Endothelial cell of umbilical vein (primary cell): ENCODE data around the gene TMED8. TPM values are rescaled to one million over a fixed set of nuclear protein-coding genes. Genes with fewer than 3 reads are reported as not detected.

ENCODE experiments used
- BruUV-seq: library from RNA; stranded (reverse); fragments of 400-500 nt; replicated peaks from 2 replicates; lab custom pipeline; 2021; lab: Mats Ljungman, UMichigan
- CTCF ChIA-PET: fragments of 300-600, 350-600 bp; sonication (Branson Sonifier 250); formaldehyde crosslinking; loops from one replicate; lab custom pipeline; 2021; ENCODE audit warnings: antibody characterized with exemption, inconsistent platforms; lab: Charles Lee
- POLR2A ChIA-PET: fragments of 300-600, 350-600 bp; sonication (Branson Sonifier 250); formaldehyde crosslinking; loops from one replicate; lab custom pipeline; 2021; ENCODE audit warnings: antibody characterized with exemption, inconsistent platforms; lab: Charles Lee
- DNase-seq: peaks from one replicate; pipeline ENCODE4 v3.0.0-alpha.2; 2011; ENCODE audit warnings: low read depth, low spot score
- FAIRE-seq: peaks from 2 replicates; lab custom pipeline; 2011; peaks lifted over from hg19 to GRCh38; lab: Jason Lieb, UNC
- H2AFZ ChIP-seq: 2 replicates; pipeline ENCODE4 v1.6.0; 2012; ENCODE audit warnings: low read depth, low read length, control low read depth, inconsistent platforms
- H3K27ac ChIP-seq: 2 replicates; pipeline ENCODE4 v1.5.1; 2011; ENCODE audit warnings: low read depth, mild to moderate bottlenecking, control low read depth, low read length, moderate library complexity; ENCODE audit not compliant: insufficient read depth
- H3K27me3 ChIP-seq, 2 experiments: 2 replicates each; pipeline versions ENCODE4 v1.6.0 to v1.6.1; 2011; ENCODE audit warnings: low read length in 2 of 2, mixed read lengths in 1 of 2; ENCODE audit not compliant: control insufficient read depth in 2 of 2, insufficient read depth in 2 of 2
- H3K36me3 ChIP-seq, 2 experiments: 2 replicates in 1 of 2; 3 replicates in 1 of 2; pipeline ENCODE4 v1.5.1; 2011; ENCODE audit warnings: low read length in 2 of 2, mild to moderate bottlenecking in 1 of 2, moderate library complexity in 1 of 2; ENCODE audit not compliant: control insufficient read depth in 2 of 2, insufficient read depth in 2 of 2; ENCODE audit errors: extremely low read depth in 1 of 2
- H3K4me1 ChIP-seq: 3 replicates; pipeline ENCODE4 v1.5.1; 2011; ENCODE audit warnings: mild to moderate bottlenecking, low read length; ENCODE audit not compliant: control insufficient read depth, insufficient read depth; ENCODE audit errors: extremely low read depth
- H3K4me2 ChIP-seq: 2 replicates; pipeline ENCODE4 v1.6.1; 2011; ENCODE audit warnings: low read length, control low read depth, mixed read lengths; ENCODE audit not compliant: insufficient read depth
- H3K4me3 ChIP-seq, 3 experiments: fragments of 200-600 bp in 1 of 3; sonication (generic), shearing (Covaris generic) in 1 of 3; replicated peaks in 1 of 3; 2 replicates each; pipeline ENCODE4 v1.5.1; 2011 to 2016; ENCODE audit warnings: control low read depth in 3 of 3, low read length in 3 of 3, mild to moderate bottlenecking in 2 of 3, inconsistent platforms in 1 of 3, low read depth in 1 of 3, moderate library complexity in 1 of 3; ENCODE audit not compliant: insufficient read depth in 1 of 3
- H3K79me2 ChIP-seq: 2 replicates; pipeline ENCODE4 v1.6.0; 2012; ENCODE audit warnings: low read length, inconsistent platforms; ENCODE audit not compliant: control insufficient read depth, insufficient read depth
- H3K9ac ChIP-seq: replicated peaks from 2 replicates; pipeline ENCODE3; 2011; ENCODE audit warnings: low read length, control low read depth; ENCODE audit not compliant: insufficient read depth; ENCODE audit errors: extremely low read depth
- H3K9me1 ChIP-seq: replicated peaks from 3 replicates; pipeline ENCODE4 v1.6.0; 2011; ENCODE audit warnings: mild to moderate bottlenecking, low read length; ENCODE audit not compliant: control insufficient read depth, insufficient read depth; ENCODE audit errors: extremely low read depth
- H3K9me3 ChIP-seq: replicated peaks from 2 replicates; pipeline ENCODE4 v1.5.1; 2012; ENCODE audit warnings: low read length, inconsistent platforms; ENCODE audit not compliant: control insufficient read depth, insufficient read depth
- H4K20me1 ChIP-seq: replicated peaks from 2 replicates; pipeline ENCODE3; 2011; ENCODE audit warnings: mild to moderate bottlenecking, low read length; ENCODE audit not compliant: control insufficient read depth, insufficient read depth; ENCODE audit errors: extremely low read depth
- CTCF ChIP-seq, 2 donors: IDR thresholded peaks; 1 replicate in 1 of 2; 2 replicates in 1 of 2; pipeline ENCODE4 v1.5.1; 2011; ENCODE audit warnings: low read length in 2 of 2, mild to moderate bottlenecking in 2 of 2, moderate library complexity in 2 of 2, control low read depth in 1 of 2, inconsistent platforms in 1 of 2, low read depth in 1 of 2; ENCODE audit not compliant: insufficient read depth in 1 of 2; ENCODE audit errors: extremely low read depth in 1 of 2
- EZH2 ChIP-seq: IDR thresholded peaks from 2 replicates; pipeline ENCODE4 v1.6.1; 2012; ENCODE audit warnings: borderline replicate concordance, low read depth, mild to moderate bottlenecking, moderate library complexity, low read length, inconsistent platforms; ENCODE audit not compliant: severe bottlenecking
- FOS ChIP-seq: IDR thresholded peaks from 2 replicates; pipeline ENCODE4 v1.6.1; 2011; ENCODE audit warnings: mild to moderate bottlenecking, low read length, moderate library complexity, borderline replicate concordance; ENCODE audit not compliant: insufficient read depth
- GATA2 ChIP-seq: IDR thresholded peaks from 2 replicates; pipeline ENCODE4 v1.7.0; 2011; ENCODE audit warnings: low read depth, mild to moderate bottlenecking, moderate library complexity, mixed read lengths, low read length; ENCODE audit not compliant: insufficient read length, insufficient read depth
- JUN ChIP-seq: IDR thresholded peaks from 2 replicates; pipeline ENCODE4 v1.6.1; 2011; ENCODE audit warnings: borderline replicate concordance, low read depth; ENCODE audit not compliant: insufficient read length, insufficient read depth
- MYC ChIP-seq: IDR thresholded peaks from one replicate; pipeline ENCODE4 v1.6.1; 2011; ENCODE audit warnings: mild to moderate bottlenecking, low read depth, low read length
- POLR2A ChIP-seq: IDR thresholded peaks from 2 replicates; pipeline ENCODE4 v1.6.1; 2012; ENCODE audit warnings: low read depth, mild to moderate bottlenecking, control low read depth, low read length
- POLR2AphosphoS5 ChIP-seq: IDR thresholded peaks from 2 replicates; pipeline ENCODE4 v1.6.1; 2012; ENCODE audit warnings: low read depth, mild to moderate bottlenecking, control low read depth, low read length, moderate library complexity; ENCODE audit not compliant: insufficient read depth
- dilution Hi-C: fragments of 300-500 bp; cut with MboI; formaldehyde crosslinking; loops from one replicate; pipeline ENCODE4 v1.15.0; 2019; ENCODE audit warnings: low sequenced_read_pairs; ENCODE audit not compliant: extremely low pct_ligation_motif_present
- intact Hi-C: fragments of 100-400 bp; cut with micrococcal nuclease; formaldehyde crosslinking; loops from one replicate; pipeline ENCODE4 v1.10.0; 2022
- polyA plus RNA-seq, 4 experiments: library from polyadenylated mRNA; depleted of rRNA in 3 of 4; stranded (reverse) in 3 of 4; unstranded in 1 of 4; fragments of >200 nt; gene quantifications; 2 replicates each; pipeline versions ENCODE4 v1.2.1 to v1.2.3, GENCODE V29; 2011 to 2012; ENCODE audit warnings: missing spikeins in 1 of 4
- total RNA-seq: library from RNA; stranded (reverse); gene quantifications from 2 replicates; pipeline ENCODE4 v1.2.3, GENCODE V29; 2021
- TF ChIP-seq, protein P1 (sequence below): IDR thresholded peaks from 2 replicates; pipeline ENCODE4 v1.6.1; 2011; ENCODE audit not compliant: insufficient read depth, insufficient read length

The TMED8 gene
- total and polyA plus RNA-seq, 2 donors (not counting 3 experiments of a cell fraction or from before 2014, with no cell fraction given) = 5.2 to 12.6 TPM

DNA sequence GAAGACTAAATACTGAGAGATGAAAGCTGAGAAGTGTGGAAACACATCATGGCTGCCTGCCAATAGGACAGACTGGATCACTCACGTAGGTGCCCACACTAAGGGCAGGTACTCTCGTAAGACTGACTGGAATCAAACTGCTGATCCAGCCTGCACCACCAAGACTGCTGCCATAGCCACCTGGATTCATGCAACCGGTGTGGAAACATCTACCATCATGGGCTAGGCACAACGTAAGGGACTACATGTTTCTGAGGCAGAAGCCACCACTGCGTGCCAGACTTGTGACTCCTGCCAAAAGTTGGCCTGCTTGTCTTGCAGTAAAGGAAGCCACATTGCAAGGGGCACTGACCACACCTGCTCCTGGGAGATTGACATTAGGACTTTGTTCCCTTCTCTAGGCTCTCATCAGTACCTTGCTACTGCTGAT lies 60.0 kb downstream of the TMED8 start:
- FAIRE-seq = no peak
- Histone ChIP-seq H3K9me3 (no peaks in the 10 kb centered on the region), H3K9me1 (no peaks in the 10 kb centered on the region), H3K27ac (no peak overlapping the region), H3K4me3 (no peak overlapping the region), H3K36me3 (no peaks in the 10 kb centered on the region), H3K79me2 (peaks cover 19% of the 10 kb centered on the region), H3K9ac (no peak overlapping the region), H2AFZ (no peak overlapping the region), H3K4me2 (no peak overlapping the region), H3K4me1 (peaks cover 11% of the 10 kb centered on the region), H4K20me1 (no peaks in the 10 kb centered on the region), H3K27me3 (no peaks in the 10 kb centered on the region)
- POLR2A ChIA-PET = no interaction called here
- intact Hi-C loops (loop anchor here (1.0 kb wide), 4 partner anchors 16 to 447 kb away; no protein-coding TSS in a partner anchor), dilution Hi-C loops (no loop called here)
- no peak for DNase-seq
- TF ChIP-seq CTCF (IDR thresholded peaks at IDR 0.05; ENCODE audit: extremely low read depth in 1 of 2, insufficient read depth in 1 of 2, low read depth in 1 of 2, low read length in 2 of 2) (no peak), JUN (no peak), MYC (no peak), EZH2 (no peak), POLR2A (no peak), GATA2 (no peak), FOS (no peak), POLR2AphosphoS5 (no peak)
- TF ChIP-seq, protein P1, sequence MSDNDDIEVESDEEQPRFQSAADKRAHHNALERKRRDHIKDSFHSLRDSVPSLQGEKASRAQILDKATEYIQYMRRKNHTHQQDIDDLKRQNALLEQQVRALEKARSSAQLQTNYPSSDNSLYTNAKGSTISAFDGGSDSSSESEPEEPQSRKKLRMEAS = no peak
- CTCF ChIA-PET = interaction anchor here (1.0 to 6.0 kb wide), 16 partner anchors 9 to 443 kb away, joined by 3 to 515 read pairs (median 6); partner anchors contain the start of genes CIPC and VIPAS39
- BruUV-seq = no TSS peak
